Natural killer cell treated with Interleukin-12 subunit alpha and Interleukin-12 subunit beta and Interleukin-15 and Interleukin-18, amount 100 ng/mL, for 72 hours (primary cell): ENCODE results near the gene ZNF547. TPM values are rescaled to one million over a fixed set of nuclear protein-coding genes. Genes with fewer than 3 reads are reported as not detected.

Experiments used
- total RNA-seq, 2 donors: library from RNA; stranded (reverse); gene quantifications; one replicate each; pipeline ENCODE4 v1.2.3, GENCODE V29; 2022

ZNF547 gene
- total RNA-seq, 2 donors from 2014 or later: 2.2 to 3.0 TPM

Other genes starting within 250 kb of the ZNF547 start
- gene USP29, start 243.6 kb upstream of the ZNF547 start, total RNA-seq: not detected
- not detected for gene ZIM3, start 218.3 kb upstream of the ZNF547 start, total RNA-seq
- gene DUXA, start 196.1 kb upstream of the ZNF547 start, total RNA-seq: not detected
- 10 to 100 TPM; 40.0 to 40.6 TPM for gene ZNF264, start 172.1 kb upstream of the ZNF547 start, total RNA-seq
- gene AURKC, start 132.5 kb upstream of the ZNF547 start, total RNA-seq: 1 to 10 TPM; 1.0 to 2.0 TPM
- gene ZNF805, start 122.9 kb upstream of the ZNF547 start, total RNA-seq: 10 to 100 TPM; 14.7 to 15.5 TPM
- gene ZNF460, start 83.1 kb upstream of the ZNF547 start, total RNA-seq: 100 to 1,000 TPM in 1 of 2 donors, 10 to 100 TPM in 1; 57.5 to 106 TPM
- gene ZNF543, start 43.1 kb upstream of the ZNF547 start, total RNA-seq: 1 to 10 TPM; 5.9 to 7.2 TPM
- gene ZNF304, start 12.3 kb upstream of the ZNF547 start, total RNA-seq: 1 to 10 TPM; 4.7 to 9.8 TPM
- 1 to 10 TPM; 3.5 to 5.2 TPM for gene TRAPPC2B, start within 50 bp of the ZNF547 start, total RNA-seq
- gene ZNF548, start 26.3 kb downstream of the ZNF547 start, total RNA-seq: 10 to 100 TPM; 18.9 to 22.0 TPM
- gene ZNF17, start 47.6 kb downstream of the ZNF547 start, total RNA-seq: 10 to 100 TPM; 10.6 to 11.1 TPM
- gene ZNF749, start 71.8 kb downstream of the ZNF547 start, total RNA-seq: 10 to 100 TPM; 11.5 to 21.7 TPM
- under 1 TPM in 1 of 2 donors, not detected in 1; 0.21 TPM for gene VN1R1, start 93.6 kb downstream of the ZNF547 start, total RNA-seq
- 1 to 10 TPM; 3.4 to 6.8 TPM for gene ZNF772, start 114.0 kb downstream of the ZNF547 start, total RNA-seq
- 1 to 10 TPM; 6.7 to 7.2 TPM for gene ZNF419, start 124.2 kb downstream of the ZNF547 start, total RNA-seq
- gene ZNF773, start 136.4 kb downstream of the ZNF547 start, total RNA-seq: 1 to 10 TPM; 4.8 to 5.6 TPM
- gene ZNF549, start 163.8 kb downstream of the ZNF547 start, total RNA-seq: 1 to 10 TPM; 4.8 to 7.3 TPM
- gene ZNF550, start 196.3 kb downstream of the ZNF547 start, total RNA-seq: 1 to 10 TPM; 7.8 to 8.8 TPM
- gene ZNF416, start 215.4 kb downstream of the ZNF547 start, total RNA-seq: 1 to 10 TPM; 3.1 to 3.4 TPM
- 1 to 10 TPM; 4.8 to 5.5 TPM for gene ZIK1, start 220.6 kb downstream of the ZNF547 start, total RNA-seq
- gene ZNF530, start 236.3 kb downstream of the ZNF547 start, total RNA-seq: 1 to 10 TPM; 4.7 to 9.8 TPM